RWPE2 (cell line): ENCODE measurements around the gene SKIDA1.

Source experiments
- ATAC-seq: fragments of 200-7000 bp; cut with Tn5 transposase; 3 replicates; pipeline ENCODE4 v1.9.1; 2021; ENCODE audit warnings: low read depth
- DNase-seq: peaks from one replicate; pipeline ENCODE4 v3.0.0-alpha.2; 2020; ENCODE audit warnings: low spot score
- H3K27ac ChIP-seq: fragments of 450-650 bp; 2 replicates; pipeline ENCODE4 v1.5.1; 2017; ENCODE audit warnings: mild to moderate bottlenecking; ENCODE audit not compliant: poor library complexity, severe bottlenecking
- H3K27me3 ChIP-seq: fragments of 250-450 bp; sonication (Bioruptor Pico); 2 replicates; pipeline ENCODE4 v1.5.1; 2021; ENCODE audit warnings: mild to moderate bottlenecking, moderate library complexity; ENCODE audit not compliant: insufficient read depth, poor library complexity, severe bottlenecking
- H3K36me3 ChIP-seq: fragments of 250-450 bp; sonication (Bioruptor Pico); 2 replicates; pipeline ENCODE4 v1.5.1; 2020; ENCODE audit warnings: low read depth, mild to moderate bottlenecking, moderate library complexity
- H3K4me1 ChIP-seq: fragments of 250-450 bp; sonication (Bioruptor Pico); 2 replicates; pipeline ENCODE4 v1.5.1; 2021; ENCODE audit warnings: mild to moderate bottlenecking, moderate library complexity; ENCODE audit not compliant: insufficient read depth, poor library complexity, severe bottlenecking
- H3K4me3 ChIP-seq: fragments of 250-450 bp; sonication (Bioruptor Pico); 2 replicates; pipeline ENCODE4 v1.5.1; 2021; ENCODE audit warnings: mild to moderate bottlenecking, moderate library complexity; ENCODE audit not compliant: severe bottlenecking
- H3K9me3 ChIP-seq: fragments of 250-450 bp; sonication (Bioruptor Pico); 2 replicates; pipeline ENCODE4 v1.5.1; 2021; ENCODE audit warnings: mild to moderate bottlenecking, moderate library complexity; ENCODE audit not compliant: severe bottlenecking
- TF ChIP-seq, protein P1 (sequence below): fragments of 450-650 bp; IDR thresholded peaks from one replicate; pipeline ENCODE4 v1.5.1; 2017; ENCODE audit warnings: mild to moderate bottlenecking, moderate library complexity; ENCODE audit not compliant: poor library complexity, severe bottlenecking

Gene SKIDA1

DNA sequence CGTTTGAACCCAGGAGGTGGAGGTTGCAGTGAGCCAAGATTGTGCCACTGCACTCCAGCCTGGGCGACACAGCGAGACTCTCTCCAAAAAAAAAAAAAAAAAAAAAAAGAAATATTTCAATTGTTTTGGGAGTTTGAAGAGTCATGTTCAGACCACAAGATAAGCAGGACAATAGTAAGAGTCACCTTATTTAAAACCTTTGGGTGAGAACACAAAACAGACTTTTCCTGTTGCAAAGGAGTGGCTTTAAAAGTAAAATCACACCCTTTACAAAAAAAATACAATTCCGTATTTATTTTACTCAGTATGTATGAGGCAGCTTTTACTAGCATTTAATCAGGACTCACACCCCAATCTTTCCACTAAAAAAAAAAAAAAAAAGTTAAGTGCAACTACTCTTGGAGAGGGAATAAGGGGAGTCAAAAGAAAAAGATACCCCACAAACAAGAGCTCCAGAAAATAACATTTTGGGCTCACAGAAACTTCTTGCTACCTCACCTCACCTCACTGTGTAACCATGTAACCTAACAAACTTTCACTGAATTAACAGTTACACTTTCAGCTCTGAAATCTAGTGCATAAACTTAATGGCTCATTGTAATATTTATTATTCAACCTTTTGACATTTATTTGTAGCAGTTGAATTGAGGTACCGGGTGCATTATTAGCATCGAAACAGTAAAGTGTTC lies 11.2 kb downstream of the SKIDA1 start:
- DNase-seq (no peak), ATAC-seq (no peak)
- Histone ChIP-seq H3K4me1 (no peaks in the 10 kb centered on the region), H3K4me3 (no peak overlapping the region), H3K36me3 (no peaks in the 10 kb centered on the region), H3K27ac (no peak overlapping the region), H3K9me3 (no peaks in the 10 kb centered on the region), H3K27me3 (no peaks in the 10 kb centered on the region)
- TF ChIP-seq, protein P1, sequence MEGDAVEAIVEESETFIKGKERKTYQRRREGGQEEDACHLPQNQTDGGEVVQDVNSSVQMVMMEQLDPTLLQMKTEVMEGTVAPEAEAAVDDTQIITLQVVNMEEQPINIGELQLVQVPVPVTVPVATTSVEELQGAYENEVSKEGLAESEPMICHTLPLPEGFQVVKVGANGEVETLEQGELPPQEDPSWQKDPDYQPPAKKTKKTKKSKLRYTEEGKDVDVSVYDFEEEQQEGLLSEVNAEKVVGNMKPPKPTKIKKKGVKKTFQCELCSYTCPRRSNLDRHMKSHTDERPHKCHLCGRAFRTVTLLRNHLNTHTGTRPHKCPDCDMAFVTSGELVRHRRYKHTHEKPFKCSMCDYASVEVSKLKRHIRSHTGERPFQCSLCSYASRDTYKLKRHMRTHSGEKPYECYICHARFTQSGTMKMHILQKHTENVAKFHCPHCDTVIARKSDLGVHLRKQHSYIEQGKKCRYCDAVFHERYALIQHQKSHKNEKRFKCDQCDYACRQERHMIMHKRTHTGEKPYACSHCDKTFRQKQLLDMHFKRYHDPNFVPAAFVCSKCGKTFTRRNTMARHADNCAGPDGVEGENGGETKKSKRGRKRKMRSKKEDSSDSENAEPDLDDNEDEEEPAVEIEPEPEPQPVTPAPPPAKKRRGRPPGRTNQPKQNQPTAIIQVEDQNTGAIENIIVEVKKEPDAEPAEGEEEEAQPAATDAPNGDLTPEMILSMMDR = no peak

DNA sequence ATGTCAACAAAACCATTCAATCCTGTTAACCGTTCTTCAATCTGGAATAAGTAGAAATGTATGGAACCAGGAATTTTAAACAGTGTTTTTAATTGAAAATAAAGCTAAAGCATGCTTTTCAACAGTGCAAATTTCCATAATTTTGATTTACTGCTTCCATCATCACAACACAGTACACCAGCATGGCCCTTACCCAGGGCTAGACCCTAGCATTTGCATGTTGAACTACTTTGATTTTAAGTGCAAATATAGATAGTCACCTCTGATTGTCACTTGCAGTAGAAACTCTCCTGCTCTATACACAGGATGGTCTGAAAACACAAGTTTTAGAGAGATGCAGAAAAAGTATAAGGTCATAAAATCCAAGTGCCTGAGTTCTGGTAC lies 12.1 kb downstream of the SKIDA1 start:
- TF ChIP-seq, protein P1 = no peak
- H3K4me1 ChIP-seq = no peaks in the 10 kb centered on the region

DNA sequence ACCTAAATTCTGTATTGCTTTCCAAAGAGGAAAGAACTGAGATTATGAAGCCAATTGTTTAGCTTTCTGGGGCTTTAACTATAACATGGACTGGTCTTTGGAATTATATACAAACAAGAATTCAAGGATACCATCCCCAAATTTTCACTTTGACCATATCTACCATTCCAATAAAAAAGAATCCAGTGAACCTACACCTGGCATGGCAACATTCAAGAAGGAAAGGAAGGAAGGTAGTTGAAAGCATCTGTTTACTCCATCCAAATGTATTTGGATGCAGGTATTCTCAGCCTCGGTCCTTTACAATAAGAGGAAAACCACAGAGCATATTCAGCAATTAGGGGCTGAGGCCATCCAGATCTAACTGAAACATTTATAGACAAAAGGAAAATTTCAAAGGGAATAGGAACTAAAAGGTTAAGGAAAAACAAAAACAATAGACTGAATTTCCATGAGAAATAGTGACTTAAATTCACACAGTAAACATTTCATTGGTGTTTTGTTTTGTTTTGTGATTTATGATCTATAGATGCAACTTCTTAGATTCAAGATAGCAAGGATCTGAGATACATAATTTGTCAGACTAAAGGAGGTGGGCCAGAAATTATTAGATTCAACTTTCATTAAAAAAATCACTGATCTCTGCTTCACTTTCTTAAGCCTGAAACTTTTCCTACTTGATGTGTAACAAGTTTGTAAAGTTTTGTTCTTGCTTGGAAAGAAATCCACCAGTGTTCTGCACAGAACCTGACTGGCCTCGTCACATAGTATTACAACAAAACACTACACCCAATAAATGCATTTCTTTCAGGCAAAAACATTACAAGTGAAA lies 12.7 kb downstream of the SKIDA1 start:
- Histone ChIP-seq H3K27me3 (no peaks in the 10 kb centered on the region), H3K36me3 (no peaks in the 10 kb centered on the region), H3K9me3 (no peaks in the 10 kb centered on the region), H3K4me3 (no peak overlapping the region), H3K27ac (no peak overlapping the region), H3K4me1 (no peaks in the 10 kb centered on the region)
- TF ChIP-seq, protein P1 = no peak
- no peak for ATAC-seq
- no peak for DNase-seq

More for the DNA sequence above, 12.1 kb downstream of the SKIDA1 start:
- Histone ChIP-seq H3K27ac (no peak overlapping the region), H3K4me3 (no peak overlapping the region), H3K27me3 (no peaks in the 10 kb centered on the region), H3K36me3 (no peaks in the 10 kb centered on the region), H3K9me3 (no peaks in the 10 kb centered on the region)
- DNase-seq (no peak), ATAC-seq (no peak)

DNA sequence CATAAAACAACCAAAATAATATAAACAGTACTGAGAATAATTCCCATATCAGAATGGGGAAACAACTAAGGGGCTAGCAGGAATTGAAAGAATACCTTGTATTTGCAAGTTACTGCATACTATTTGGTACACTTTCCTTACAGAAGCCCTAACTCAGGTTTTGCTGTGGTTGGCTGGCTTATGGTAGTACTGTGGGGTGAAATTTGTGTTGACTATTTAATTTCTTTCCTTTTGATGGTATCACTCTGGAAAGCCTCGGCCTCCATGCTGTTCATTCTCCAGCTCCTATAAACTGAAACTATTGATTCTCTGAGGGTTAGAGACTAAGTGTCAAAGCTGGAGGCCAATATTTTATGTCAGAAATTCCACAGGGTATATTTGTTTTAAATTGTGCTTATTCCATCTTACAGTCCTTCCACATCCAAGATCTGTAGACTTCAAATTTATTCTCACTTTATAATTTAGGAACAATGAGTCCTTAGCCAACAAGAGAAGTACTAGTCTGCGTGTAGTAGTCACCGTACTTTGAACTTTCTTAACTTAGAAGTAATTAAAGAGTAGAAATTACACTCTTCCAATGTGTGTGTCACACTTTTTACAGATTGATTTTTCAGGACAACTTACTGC lies 13.4 kb downstream of the SKIDA1 start:
- H3K36me3 ChIP-seq = no peaks in the 10 kb centered on the region
- H3K4me1 ChIP-seq = no peaks in the 10 kb centered on the region
- no peaks in the 10 kb centered on the region for H3K9me3 ChIP-seq
- no peaks in the 10 kb centered on the region for H3K27me3 ChIP-seq
- ATAC-seq (no peak), DNase-seq (no peak)
- TF ChIP-seq, protein P1 = no peak
- H3K27ac ChIP-seq = no peak overlapping the region
- no peak overlapping the region for H3K4me3 ChIP-seq
